T-helper 22 cell (primary cell): Measurements from ENCODE around the gene BPGM.
"Not testable (repeated sequence)": the region's sequence is repeated elsewhere in the genome, so short reads cannot be mapped to it uniquely, and the experiment has no call there.

ENCODE experiments used
- DNase-seq: peaks from one replicate; pipeline ENCODE4 v3.0.0-alpha.2; 2020; ENCODE audit warnings: low read depth

Gene BPGM

DNA sequence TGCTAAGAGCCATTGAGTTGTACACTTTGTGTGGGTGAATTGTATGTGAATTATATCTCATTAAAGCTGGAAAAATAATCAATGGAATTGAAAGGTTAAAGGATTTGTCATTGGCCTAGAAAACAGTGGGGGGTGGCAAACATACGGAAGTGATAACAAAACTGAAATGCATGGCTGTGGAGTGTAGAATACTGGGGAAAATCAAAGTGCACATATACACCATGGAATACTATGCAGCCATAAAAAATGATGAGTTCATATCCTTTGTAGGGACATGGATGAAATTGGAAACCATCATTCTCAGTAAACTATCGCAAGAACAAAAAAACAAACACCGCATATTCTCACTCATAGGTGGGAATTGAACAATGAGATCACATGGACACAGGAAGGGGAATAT, 18.4 kb downstream of the BPGM start:
- DNase-seq: not testable (repeated sequence)

DNA sequence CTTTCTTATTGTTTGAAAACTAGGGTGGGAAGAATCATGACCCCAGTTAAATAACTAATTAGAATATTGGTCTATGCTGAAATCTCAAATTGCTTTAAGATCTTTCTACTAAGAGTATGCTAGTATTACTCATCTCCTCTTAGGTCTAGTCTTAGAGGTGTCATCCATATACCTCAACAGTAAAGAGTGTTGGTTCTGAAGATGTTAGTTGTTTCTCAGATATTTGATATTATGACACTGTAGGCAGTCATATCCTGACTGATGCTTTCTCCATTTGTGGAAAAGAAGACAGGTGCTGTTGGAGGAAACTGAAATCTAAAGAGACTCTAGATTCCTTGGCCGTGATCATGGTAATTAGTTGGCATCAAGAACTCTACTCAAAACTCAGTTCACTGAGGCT, 21.2 kb downstream of the BPGM start:
- no peak for DNase-seq

DNA sequence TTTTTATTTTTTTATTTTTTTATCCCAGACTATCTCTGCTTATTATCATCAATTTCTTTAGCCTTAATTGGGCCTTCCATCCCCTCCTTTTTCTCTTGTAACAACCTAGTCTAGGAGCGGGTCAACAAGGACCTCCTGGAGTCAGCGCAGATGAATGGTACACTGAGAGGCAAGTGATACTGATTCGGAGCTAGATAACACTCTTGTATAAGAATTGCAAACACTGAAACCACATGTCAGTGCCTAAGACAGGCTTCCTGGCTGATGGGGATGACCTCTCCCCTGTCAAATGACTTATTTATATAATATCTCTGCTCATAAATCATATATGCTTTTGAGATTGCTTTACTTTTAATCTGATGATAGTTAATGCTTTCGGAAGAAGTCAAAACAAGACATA, 22.7 kb downstream of the BPGM start:
- DNase-seq: peak; percentile 7

DNA sequence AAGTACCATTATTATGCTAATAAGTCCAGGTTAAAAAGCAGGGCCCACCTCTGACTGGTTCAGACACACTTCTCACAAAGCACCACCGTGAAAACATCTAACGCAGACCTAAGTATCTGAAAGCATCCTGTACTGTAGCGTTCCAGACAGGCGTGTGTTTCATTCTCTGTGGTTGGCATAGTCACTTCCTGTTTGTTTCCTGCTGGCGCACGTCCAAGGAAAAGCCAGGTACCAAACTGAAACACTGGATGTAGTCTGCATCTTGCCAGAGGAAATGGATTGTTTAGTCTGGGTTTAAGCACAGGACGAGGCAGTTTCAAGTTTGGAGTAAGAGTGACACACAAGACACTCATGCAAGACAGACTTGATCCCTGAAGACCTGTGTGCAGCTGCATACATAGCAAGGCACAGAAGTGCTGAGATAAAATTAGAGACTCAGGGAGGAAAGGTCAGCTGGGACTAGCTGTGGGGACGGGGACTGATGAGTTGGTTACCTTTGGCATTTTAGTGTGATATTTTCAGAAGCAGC, 23.3 kb downstream of the BPGM start:
- peak; percentile 82 for DNase-seq

DNA sequence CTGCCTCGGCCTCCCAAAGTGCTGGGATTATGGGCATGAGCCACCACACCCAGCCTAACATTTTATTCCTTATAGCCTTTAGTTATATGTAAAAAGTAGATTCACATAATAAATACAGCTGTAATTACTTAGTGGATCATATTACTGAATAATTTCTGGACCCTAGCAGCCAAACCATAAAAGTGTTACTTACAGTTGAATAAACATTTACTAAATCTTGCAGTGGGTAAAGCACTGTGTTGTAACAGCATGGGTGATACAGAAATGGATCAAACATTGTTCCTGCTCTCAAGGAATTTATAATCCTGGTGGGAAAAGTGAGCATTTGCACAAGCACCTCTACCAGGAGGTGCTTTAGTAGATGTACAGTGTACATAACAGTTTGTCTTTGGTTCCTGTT, 25.0 kb downstream of the BPGM start:
- no peak for DNase-seq

DNA sequence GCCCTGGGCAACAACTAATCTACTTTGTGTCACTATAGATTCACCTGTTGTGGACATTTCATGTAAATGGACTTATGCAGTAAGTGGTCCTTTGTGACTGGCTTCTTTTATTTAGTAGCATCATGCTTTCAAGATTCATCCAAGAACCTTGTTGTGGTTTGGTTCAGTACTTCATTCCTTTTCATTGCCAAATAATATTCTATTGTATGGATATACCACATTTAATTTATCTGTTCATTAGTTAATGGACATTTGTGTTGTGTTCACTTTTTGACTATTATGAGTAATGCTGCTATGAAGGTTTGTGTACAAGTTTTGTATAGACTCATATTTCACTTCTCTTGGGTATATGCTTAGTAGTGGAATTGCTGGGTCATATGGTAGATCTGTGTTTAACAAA, 27.8 kb downstream of the BPGM start:
- no peak for DNase-seq

DNA sequence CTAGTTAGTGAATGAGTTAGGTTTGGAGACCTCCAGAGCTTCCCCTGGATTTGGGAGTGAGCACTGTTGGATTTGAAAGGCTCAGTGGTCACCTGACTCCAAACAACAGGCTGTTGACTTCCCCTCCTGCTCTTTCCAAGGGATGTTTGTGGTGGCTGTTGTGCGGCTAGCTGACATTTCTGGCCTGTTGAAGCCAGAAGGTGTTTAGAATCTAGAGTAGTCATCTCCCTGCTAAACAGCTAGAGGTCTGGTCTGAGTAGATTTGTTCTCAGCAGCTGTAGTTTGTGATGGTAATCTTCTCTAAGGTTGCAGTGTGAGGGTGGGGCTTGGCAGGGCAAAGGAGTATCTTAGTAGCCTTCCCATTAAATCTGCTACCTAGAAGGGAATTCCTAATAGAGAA, 30.1 kb downstream of the BPGM start:
- no peak for DNase-seq

DNA sequence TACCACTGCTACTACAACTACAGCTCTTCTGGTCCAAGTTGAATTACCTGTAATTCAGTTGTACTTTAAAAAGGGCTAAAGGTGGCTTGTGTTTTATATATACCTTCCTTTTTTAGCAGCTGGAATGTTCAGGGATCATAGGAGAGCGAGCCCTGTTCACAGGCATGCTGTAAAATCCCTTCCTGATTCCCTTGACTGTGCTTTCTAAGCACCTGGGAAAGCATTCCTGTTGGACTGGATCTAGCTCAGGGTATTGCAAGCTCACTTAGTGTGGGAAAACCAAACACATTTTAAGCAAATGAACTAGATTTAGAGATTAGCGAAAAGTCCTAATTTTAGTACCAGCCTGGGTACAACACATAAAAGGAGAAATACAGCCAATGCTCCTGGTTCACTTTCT, 31.5 kb downstream of the BPGM start:
- no peak for DNase-seq

DNA sequence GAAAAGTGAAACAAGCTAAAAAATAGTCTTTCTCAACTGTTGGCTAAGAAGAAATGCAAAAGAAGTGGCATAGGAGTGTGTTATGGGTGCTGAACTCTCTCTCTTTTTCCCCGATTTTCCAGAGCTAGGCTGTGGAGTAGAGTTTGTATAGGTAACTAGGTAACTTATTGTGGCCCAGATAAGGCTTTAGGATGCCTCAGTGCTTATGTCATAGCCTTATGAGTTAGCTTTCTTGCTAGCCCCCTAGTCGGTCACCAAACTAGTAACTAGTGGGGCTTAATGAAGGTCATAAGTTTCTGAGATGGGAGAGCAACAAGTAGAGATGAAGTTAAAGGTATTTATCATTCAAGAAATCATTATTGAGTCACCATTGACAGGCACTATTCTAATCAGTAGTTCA, 32.4 kb downstream of the BPGM start:
- no peak for DNase-seq

DNA sequence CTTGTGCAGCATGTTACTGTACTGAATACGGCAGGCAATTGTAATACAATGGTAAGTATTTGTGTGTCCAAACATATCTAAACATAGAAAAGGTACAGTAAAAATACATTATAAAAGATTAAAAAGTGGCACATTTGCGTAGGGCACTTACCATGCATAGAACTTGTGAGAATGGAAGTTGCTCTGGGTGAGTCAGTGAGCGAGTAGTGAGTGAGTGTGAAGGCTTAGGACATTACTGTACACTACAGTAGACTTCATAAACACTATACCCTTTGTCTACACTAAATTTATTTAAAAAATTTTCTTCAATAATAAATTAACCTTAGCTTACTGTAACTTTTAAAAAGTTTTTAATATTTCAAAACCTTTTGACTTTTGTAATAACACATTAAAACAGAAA, 37.5 kb downstream of the BPGM start:
- DNase-seq: no peak

DNA sequence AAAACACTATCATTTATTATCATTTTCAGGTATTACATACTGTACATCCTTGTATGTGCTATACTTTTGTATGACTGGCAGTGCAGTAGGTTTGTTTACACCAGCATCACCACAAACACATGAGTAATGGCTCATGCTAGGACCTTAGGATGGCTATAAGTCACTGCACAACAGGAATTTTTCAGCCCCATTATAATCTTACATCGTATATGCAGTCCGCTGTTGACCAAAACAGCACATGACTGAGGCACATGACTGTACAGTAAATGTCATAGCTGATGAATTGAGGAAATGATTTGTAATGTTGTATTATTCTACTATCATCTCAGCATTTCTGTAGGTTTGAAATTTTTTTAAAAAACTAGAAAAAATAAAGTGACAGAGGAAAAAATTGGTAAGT, 38.6 kb downstream of the BPGM start:
- no peak for DNase-seq

DNA sequence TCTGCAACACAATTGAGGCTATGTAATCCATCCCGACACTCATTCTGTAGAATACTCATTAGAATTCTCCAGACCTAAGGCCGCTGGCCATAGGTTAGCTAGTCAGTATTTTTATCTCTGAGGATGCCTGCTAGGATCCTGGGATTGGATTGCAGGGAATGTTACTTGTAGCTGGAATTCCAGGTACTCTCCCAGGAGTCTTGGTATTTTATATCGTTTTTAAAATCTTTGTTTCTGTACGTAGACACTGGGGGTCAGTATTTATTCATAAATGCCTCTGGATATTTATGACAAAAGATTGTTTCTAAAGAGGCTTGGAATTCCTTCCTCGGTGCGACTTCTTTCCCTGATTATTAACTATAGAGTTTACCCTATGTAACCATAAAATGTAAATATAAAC, 40.1 kb downstream of the BPGM start:
- no peak for DNase-seq

DNA sequence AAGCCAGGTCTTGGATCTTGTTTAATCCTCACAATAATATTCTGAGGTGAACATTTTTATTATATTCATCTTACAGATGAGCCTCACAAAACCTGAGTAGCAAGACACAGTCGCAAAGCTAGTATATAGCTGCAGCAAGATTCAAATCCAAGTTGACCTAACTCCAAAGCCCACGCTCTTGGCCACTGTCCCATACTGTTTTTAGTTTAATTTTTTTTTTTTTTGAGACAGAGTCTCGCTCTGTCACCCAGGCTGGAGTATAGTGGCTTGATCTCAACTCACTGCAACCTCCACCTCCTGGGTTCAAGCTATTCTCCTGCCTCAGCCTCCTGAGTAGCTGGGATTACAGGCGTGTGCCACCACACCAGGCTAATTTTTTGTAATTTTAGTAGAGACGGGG, 42.9 kb downstream of the BPGM start:
- DNase-seq: not testable (repeated sequence)

DNA sequence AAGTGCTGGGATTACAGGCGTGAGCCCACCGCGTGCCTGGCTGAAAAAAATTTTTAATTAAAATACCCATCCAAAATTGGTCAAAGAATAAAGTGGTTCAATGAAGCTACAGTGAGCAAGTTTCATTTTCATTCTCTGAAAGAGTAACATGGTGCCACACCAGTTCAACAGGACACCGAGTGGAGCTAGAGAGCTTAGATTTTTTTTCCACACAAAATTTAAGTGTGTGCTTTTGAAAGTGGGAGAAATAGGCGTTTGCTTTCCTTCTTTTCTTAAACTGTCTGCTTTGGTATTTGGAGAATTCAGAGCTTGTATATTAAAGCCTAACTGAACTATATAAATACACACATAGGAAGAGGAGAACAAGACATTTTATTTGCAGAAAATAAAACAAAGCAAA, 43.4 kb downstream of the BPGM start:
- no peak for DNase-seq

DNA sequence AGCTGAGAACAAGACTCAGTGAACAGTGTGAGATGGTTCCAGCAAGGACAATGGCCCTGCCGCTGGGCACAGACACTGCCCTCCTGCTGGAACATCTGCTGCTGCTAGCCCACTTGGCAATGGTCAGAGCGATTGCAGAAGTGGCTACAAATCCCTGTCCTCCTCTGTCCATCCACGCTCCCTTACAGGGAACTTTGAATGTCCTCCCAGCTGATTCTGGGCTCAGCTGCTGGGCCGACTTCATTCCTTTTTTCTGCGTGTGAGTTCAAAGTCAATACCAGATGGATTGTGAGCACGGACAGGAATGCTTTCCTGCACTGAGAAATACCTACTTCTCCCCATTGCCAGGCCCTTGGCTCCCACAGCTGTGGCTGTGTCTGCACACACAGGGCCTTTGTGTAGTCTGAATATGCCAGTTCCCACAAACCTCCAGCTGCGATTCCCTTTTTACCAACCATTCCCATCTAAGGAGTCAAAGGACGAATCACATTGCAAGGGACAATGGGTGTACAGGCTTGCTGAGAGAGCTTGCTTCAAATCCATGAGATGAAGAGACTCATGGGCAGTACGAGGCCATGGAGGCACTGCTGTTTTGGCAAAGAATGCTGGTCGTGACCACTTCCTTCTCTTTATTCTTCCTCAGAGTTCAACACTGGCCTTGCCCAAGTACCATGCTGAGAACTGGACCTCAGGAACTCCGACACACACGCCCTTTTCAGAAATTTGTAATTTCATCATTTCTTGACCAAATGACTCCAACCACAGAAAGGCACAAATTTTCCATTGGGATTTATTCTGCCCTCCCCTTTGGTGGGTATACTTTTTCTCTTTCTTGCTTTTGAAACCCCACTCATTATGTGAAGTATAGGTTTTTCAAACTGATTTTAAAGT, 44.2 kb downstream of the BPGM start:
- no peak for DNase-seq

DNA sequence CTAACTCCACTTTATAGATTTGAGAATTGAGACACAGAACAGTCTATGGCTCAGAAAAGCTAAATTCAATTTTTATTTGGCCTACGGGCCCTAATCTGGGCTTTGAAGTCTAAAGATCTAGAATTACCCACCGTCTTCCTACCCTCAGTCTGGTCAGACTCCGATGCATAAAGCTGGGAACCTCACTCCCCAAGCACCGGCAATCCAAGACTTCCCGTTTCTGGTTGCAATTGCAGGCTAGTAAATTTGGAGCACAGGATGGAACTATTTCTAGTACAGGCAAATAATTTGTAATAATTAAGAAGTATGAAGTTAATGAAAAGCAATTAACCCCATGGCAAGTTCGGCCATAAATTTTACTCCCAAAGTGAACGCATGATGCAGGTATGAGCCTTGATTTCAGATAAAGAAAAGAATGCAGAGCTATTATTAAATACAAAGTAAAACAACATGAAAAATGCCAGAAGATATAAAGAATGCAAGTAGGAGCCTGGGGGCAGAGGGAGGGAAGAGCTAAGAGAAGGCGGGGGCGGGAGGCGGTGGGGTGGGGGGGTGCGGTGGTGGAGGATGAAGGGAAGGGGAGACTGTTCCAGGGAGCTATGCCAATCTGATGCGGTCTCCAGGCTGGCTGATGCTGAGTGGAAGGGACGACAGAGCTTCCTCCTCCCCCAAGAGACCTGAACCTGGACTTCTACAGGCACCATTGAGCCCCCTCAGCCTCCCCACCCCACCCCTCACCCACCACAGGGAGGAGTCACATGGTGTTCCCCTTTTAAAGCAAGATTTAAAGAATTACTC, 45.1 kb downstream of the BPGM start:
- no peak for DNase-seq

DNA sequence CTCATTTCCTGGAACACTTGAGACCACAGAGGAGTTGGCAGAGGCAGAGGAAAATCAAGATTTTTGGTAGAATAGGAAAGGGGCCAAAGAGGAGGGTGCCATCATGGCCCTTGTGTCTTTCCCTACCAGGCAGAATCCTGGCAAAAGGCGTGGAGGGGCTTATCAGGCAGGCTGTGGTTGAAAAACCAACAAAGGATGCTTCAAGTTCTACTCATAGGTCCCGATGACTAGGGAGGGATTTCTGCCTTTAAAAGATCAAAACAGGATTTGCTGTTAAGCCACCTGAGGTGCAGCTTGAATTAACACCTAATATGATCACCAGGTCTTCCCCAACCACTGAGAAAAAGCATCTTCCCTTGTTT, 45.7 kb downstream of the BPGM start:
- DNase-seq: no peak

DNA sequence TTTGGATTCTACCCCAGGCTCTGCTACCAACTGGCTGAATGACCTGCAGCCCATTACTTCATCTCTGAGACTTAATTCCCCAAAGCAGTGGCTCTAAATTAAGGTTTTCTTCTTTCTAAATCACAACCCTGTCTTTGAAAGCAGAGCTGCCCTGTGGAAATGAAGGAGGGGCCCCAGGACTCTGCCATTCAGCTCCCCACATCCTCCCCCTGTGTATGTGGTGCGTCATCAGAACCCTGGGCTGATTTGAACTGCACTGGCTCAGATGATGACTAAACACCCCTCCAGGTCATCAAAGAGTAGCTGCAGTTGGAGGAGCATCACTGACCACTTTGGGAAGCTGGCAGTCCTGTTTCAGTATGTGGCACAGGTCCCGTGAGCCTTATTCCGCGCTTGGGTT, 46.6 kb downstream of the BPGM start:
- DNase-seq: no peak

DNA sequence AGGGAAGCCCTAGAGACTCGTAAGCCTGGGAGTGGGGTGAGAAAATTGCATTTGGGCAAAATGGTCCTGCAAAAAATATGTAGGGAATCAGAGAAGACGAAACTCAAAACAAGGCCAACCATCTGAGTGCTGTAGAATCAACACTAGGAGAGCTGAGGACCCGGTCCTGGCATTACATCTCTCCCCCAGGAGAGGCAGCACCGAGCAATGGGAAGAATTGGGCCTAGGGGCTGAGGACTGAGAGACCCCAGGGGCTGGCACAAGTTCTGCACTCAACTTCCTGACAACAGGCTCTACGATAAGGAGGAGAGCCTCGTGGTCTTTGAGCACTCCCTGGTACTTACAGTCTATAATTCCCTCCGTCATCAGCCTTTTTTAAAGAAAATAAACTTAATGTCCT, 47.6 kb downstream of the BPGM start:
- no peak for DNase-seq

DNA sequence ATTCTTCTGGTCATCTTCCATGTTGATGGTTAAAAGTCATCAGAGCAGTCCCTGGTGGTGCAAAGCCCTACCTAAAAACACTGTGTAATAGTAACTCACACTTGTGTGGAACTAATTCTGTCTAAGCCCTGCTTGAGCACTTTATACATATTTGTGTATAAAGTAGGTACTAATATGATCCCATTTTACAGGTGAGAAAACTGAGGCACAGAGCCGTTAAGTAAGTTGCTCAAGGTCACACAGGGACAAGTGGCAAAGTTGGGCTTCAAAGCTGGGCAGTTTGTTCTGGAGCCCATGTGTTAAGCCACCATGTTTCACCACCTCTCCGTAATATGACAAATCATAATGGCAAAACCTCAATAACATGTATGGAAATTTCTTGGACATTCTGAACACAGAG, 48.1 kb downstream of the BPGM start:
- DNase-seq: no peak

DNA sequence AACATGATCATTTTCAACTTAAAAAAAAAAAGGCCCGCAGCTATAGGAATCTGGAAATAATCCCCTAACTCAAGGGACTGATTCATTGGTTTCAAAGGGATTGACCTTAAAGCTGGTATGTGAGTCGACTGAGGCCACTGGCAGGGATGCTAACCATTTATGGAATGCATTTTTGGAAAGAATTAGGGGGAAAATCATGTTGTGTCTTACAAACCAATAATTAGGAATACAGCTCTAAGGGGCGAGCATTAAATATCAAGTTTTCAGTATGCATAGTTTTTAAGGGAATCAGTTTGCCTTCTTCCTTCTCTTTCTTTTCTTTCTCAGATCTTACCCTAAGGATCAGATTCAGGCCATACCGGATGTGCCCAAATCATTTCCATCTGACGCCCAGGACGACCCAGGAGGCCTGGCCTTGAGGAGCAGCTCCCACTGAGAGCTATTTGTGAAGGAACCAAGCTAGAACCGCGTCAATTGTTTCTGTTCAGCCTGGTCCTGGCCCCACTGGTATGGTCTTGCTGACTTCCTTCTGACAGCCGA, 48.7 kb downstream of the BPGM start:
- DNase-seq: no peak

DNA sequence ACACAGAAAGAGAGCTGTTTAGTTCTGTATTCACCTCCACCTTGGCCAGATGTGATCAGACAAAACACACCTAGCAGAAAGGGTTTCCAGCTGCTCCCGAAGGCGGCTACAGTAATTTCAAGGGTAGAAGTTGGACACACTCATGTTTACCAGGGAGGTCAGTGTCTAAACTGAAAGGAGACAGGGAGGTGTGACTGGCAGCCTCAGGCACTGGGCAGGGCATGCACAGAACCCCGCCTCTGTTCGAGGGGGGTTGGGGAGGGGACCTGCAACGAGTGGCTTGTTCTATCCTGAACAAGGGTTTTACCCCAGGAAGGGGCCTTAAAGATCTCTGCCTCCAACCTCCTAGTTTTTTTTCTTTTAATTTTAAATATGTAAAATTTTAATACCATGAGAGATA, 49.6 kb downstream of the BPGM start:
- no peak for DNase-seq
